Stimulated activated CD8-positive, alpha-beta memory T cell treated with anti-CD3 and anti-CD28 coated beads, Interleukin-12 subunit alpha, Interleukin-12 subunit beta, amount 100 ng/mL, for 1 hour (primary cell): ENCODE data around the gene PACSIN1.

Source experiments
- DNase-seq: peaks from one replicate; pipeline ENCODE4 v3.0.0-alpha.2; 2020; ENCODE audit warnings: low read depth

The PACSIN1 gene

GRCh38 chr6:34581561-34581920 lies 115.7 kb downstream of the PACSIN1 start:
- no peak for DNase-seq

- no peak for DNase-seq
These were observed 117.6 kb downstream of the PACSIN1 start for GRCh38 chr6:34583461-34583860.

GRCh38 chr6:34583861-34584604 lies 118.2 kb downstream of the PACSIN1 start:
- DNase-seq = no peak

GRCh38 chr6:34584694-34585093 lies 118.8 kb downstream of the PACSIN1 start:
- no peak for DNase-seq
